Activated T-cell treated with anti-CD3 and anti-CD28 coated beads, Interleukin-2, amount 50 U/mL, for 24 hours (primary cell): ENCODE results near the gene MOK.

Experiments used
- DNase-seq: peaks from one replicate; pipeline ENCODE4 v3.0.0-alpha.2; 2020
- H3K27ac Mint-ChIP-seq: 2 replicates; pipeline ENCODE4 v1.8.0; 2020; ENCODE audit warnings: mild to moderate bottlenecking, mixed read lengths
- H3K27me3 Mint-ChIP-seq: 2 replicates; pipeline ENCODE4 v1.8.0; 2020; ENCODE audit warnings: mixed read lengths
- H3K36me3 Mint-ChIP-seq: 2 replicates; pipeline ENCODE4 v1.8.0; 2020; ENCODE audit warnings: low read depth, mixed read lengths
- H3K4me1 Mint-ChIP-seq: 2 replicates; pipeline ENCODE4 v1.8.0; 2020; ENCODE audit warnings: low read depth, mixed read lengths
- H3K4me3 Mint-ChIP-seq: 2 replicates; pipeline ENCODE4 v1.8.0; 2020; ENCODE audit warnings: mild to moderate bottlenecking, moderate library complexity, mixed read lengths
- H3K9me3 Mint-ChIP-seq: 2 replicates; pipeline ENCODE4 v1.8.0; 2020; ENCODE audit warnings: mixed read lengths

MOK gene

GRCh38 chr14:102222009-102222575 is 82.9 kb downstream of the MOK start:
- DNase-seq, result no peak
- no peaks in the 10 kb centered on the region for H3K9me3 Mint-ChIP-seq
- H3K4me1 Mint-ChIP-seq, result peaks cover 21% of the 10 kb centered on the region
- no peak overlapping the region for H3K27ac Mint-ChIP-seq
- peaks cover 44% of the 10 kb centered on the region for H3K36me3 Mint-ChIP-seq
- no peak overlapping the region for H3K4me3 Mint-ChIP-seq
- H3K27me3 Mint-ChIP-seq, result no peaks in the 10 kb centered on the region

- DNase-seq, result no peak
- Mint-ChIP-seq H3K27ac (peak overlapping the region; percentile 79), H3K4me3 (no peak overlapping the region), H3K27me3 (no peaks in the 10 kb centered on the region), H3K4me1 (peaks cover 21% of the 10 kb centered on the region), H3K36me3 (peaks cover 45% of the 10 kb centered on the region), H3K9me3 (no peaks in the 10 kb centered on the region)
These were observed 83.9 kb downstream of the MOK start for GRCh38 chr14:102221026-102221425.

GRCh38 chr14:102220031-102220430 is 84.9 kb downstream of the MOK start:
- Mint-ChIP-seq H3K4me3 (no peak overlapping the region), H3K9me3 (no peaks in the 10 kb centered on the region), H3K4me1 (peaks cover 21% of the 10 kb centered on the region), H3K27me3 (no peaks in the 10 kb centered on the region), H3K36me3 (peaks cover 47% of the 10 kb centered on the region), H3K27ac (peak overlapping the region; percentile 89)
- DNase-seq, result no peak

GRCh38 chr14:102219316-102219715 is 85.6 kb downstream of the MOK start:
- Mint-ChIP-seq H3K9me3 (no peaks in the 10 kb centered on the region), H3K4me1 (peaks cover 21% of the 10 kb centered on the region), H3K27me3 (no peaks in the 10 kb centered on the region), H3K27ac (peak overlapping the region; percentile 89), H3K36me3 (peaks cover 47% of the 10 kb centered on the region), H3K4me3 (no peak overlapping the region)
- no peak for DNase-seq

- no peaks in the 10 kb centered on the region for H3K27me3 Mint-ChIP-seq
- no peak overlapping the region for H3K27ac Mint-ChIP-seq
- no peak overlapping the region for H3K4me3 Mint-ChIP-seq
- peaks cover 21% of the 10 kb centered on the region for H3K4me1 Mint-ChIP-seq
- peaks cover 50% of the 10 kb centered on the region for H3K36me3 Mint-ChIP-seq
- H3K9me3 Mint-ChIP-seq, result no peaks in the 10 kb centered on the region
- no peak for DNase-seq
These were observed 86.3 kb downstream of the MOK start for GRCh38 chr14:102218688-102219087.

GRCh38 chr14:102217987-102218421 is 87.0 kb downstream of the MOK start:
- Mint-ChIP-seq H3K27me3 (no peaks in the 10 kb centered on the region), H3K4me1 (peaks cover 21% of the 10 kb centered on the region), H3K36me3 (peaks cover 50% of the 10 kb centered on the region), H3K9me3 (no peaks in the 10 kb centered on the region), H3K27ac (peak overlapping the region; percentile 13), H3K4me3 (no peak overlapping the region)
- no peak for DNase-seq

- DNase-seq, result no peak
- Mint-ChIP-seq H3K9me3 (no peaks in the 10 kb centered on the region), H3K4me3 (no peak overlapping the region), H3K36me3 (peaks cover 50% of the 10 kb centered on the region), H3K27ac (peak overlapping the region; percentile 51), H3K27me3 (no peaks in the 10 kb centered on the region), H3K4me1 (peaks cover 21% of the 10 kb centered on the region)
These were observed 87.6 kb downstream of the MOK start for GRCh38 chr14:102217399-102217798.

GRCh38 chr14:102215576-102216250 is 89.3 kb downstream of the MOK start:
- Mint-ChIP-seq H3K27ac (peak overlapping the region; percentile 30), H3K36me3 (peaks cover 48% of the 10 kb centered on the region), H3K4me3 (no peak overlapping the region), H3K27me3 (no peaks in the 10 kb centered on the region), H3K9me3 (no peaks in the 10 kb centered on the region), H3K4me1 (peaks cover 12% of the 10 kb centered on the region)
- no peak for DNase-seq

GRCh38 chr14:102215071-102215470 is 89.9 kb downstream of the MOK start:
- no peak overlapping the region for H3K27ac Mint-ChIP-seq
- no peaks in the 10 kb centered on the region for H3K27me3 Mint-ChIP-seq

DNA sequence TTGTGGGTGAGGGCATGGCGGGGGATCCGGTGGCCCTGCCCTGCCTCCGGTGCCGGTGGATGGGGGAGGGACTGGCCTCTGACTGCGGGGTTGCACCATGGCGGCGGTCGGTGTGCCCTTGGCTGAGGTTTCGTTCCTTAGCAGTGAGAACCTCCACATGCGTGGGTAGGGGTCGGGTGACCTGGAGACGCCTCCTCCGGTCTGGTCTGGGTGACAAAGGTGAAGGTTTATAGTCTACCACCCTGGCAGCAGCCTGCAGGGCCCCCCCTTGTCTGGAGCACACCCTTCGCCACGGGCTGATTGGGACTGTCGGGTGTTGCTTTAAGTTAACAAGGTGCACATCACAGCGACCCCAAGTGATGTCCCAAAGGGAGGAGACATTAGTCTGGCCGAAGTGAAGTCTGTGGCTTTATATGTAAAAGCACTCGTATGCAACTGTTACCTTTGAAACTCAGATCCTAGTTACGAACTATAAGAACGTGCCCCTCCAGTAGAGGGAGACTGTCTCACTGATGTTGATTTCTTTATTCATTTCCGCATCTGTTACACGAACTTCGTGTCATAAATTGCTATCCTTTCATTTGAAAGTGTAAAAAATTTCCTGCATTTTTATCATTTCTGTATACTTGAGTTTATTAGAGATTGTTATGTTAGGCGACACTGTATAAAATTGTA is 90.8 kb downstream of the MOK start:
- Mint-ChIP-seq H3K27me3 (no peaks in the 10 kb centered on the region), H3K27ac (no peak overlapping the region), H3K9me3 (no peaks in the 10 kb centered on the region), H3K4me1 (peaks cover 3% of the 10 kb centered on the region), H3K4me3 (no peak overlapping the region), H3K36me3 (peaks cover 53% of the 10 kb centered on the region)
- no peak for DNase-seq

More at GRCh38 chr14:102215071-102215470, 89.9 kb downstream of the MOK start:
- H3K4me3 Mint-ChIP-seq, result no peak overlapping the region
- peaks cover 10% of the 10 kb centered on the region for H3K4me1 Mint-ChIP-seq
- peaks cover 51% of the 10 kb centered on the region for H3K36me3 Mint-ChIP-seq
- DNase-seq, result no peak
- H3K9me3 Mint-ChIP-seq, result no peaks in the 10 kb centered on the region

DNA sequence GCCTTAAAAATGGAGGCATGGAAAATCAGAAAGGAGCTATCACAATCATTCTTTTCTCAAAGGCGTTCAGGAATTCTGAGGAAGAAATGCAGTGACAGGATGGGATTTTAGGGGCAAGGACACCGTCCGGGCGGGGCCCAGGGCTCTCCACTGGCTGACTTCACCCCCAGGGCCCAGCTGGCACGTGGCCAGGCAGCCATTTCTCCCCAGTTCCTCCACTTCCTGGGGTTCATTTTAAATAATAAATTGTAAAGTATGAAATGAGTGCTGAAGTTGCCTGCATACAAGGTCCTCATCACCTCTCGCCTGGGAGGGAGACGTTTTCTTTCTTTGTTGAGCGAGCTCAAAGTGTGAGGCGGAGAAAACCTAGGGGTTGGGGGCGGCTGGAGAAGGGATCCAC is 91.5 kb downstream of the MOK start:
- peaks cover 59% of the 10 kb centered on the region for H3K36me3 Mint-ChIP-seq
- no peaks in the 10 kb centered on the region for H3K27me3 Mint-ChIP-seq
- H3K4me3 Mint-ChIP-seq, result no peak overlapping the region
- no peaks in the 10 kb centered on the region for H3K9me3 Mint-ChIP-seq
- H3K27ac Mint-ChIP-seq, result peak overlapping the region; percentile 57
- no peak for DNase-seq
- no peaks in the 10 kb centered on the region for H3K4me1 Mint-ChIP-seq

DNA sequence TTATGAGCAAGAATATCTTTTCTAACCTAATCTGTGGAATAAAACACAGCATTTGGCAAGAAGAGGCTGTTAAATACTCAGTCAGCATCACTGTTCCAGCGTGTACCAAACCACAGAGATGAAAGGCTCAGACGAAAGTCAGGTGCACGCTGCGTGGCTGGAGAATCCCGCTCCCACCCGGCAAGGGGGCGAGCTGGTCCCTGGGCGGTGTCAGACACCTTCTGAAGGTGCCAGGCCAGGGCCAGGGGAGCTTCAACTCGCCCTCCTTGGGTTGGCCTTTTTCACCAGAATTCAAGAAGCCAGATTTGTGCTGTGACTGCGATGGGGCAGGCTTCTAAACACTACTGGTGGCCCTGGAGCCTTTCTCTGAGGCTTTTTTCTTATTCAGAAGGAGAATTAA is 92.1 kb downstream of the MOK start:
- Mint-ChIP-seq H3K4me3 (no peak overlapping the region), H3K27me3 (no peaks in the 10 kb centered on the region), H3K36me3 (peaks cover 60% of the 10 kb centered on the region), H3K4me1 (no peaks in the 10 kb centered on the region), H3K9me3 (no peaks in the 10 kb centered on the region), H3K27ac (peak overlapping the region; percentile 6)
- DNase-seq, result no peak

DNA sequence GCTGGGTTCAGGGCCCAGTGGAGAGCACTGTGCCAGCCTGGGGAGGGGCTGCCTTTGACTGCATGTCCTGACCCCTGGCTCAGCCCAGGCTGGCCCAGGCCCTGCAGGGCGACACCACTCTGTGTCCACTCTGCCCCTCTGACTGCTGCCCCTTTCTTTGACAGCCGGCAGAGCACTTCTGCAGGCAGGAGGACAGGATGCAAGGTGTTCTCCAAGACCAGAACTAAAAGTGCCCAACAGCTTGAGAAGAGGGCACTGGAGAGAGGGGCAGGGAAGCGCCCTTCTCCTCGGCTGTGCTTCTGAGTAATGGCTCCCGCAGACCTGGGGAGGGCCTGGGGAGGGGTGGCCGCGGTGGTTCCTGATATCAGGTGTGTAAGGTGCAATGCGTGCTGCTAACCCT is 92.6 kb downstream of the MOK start:
- Mint-ChIP-seq H3K27me3 (no peaks in the 10 kb centered on the region), H3K27ac (peak overlapping the region; percentile 6), H3K36me3 (peaks cover 63% of the 10 kb centered on the region), H3K9me3 (no peaks in the 10 kb centered on the region), H3K4me3 (no peak overlapping the region), H3K4me1 (no peaks in the 10 kb centered on the region)
- no peak for DNase-seq

GRCh38 chr14:102211240-102211639 is 93.7 kb downstream of the MOK start:
- Mint-ChIP-seq H3K27ac (no peak overlapping the region), H3K27me3 (no peaks in the 10 kb centered on the region), H3K4me1 (no peaks in the 10 kb centered on the region), H3K36me3 (peaks cover 69% of the 10 kb centered on the region), H3K4me3 (no peak overlapping the region), H3K9me3 (no peaks in the 10 kb centered on the region)
- DNase-seq, result no peak

DNA sequence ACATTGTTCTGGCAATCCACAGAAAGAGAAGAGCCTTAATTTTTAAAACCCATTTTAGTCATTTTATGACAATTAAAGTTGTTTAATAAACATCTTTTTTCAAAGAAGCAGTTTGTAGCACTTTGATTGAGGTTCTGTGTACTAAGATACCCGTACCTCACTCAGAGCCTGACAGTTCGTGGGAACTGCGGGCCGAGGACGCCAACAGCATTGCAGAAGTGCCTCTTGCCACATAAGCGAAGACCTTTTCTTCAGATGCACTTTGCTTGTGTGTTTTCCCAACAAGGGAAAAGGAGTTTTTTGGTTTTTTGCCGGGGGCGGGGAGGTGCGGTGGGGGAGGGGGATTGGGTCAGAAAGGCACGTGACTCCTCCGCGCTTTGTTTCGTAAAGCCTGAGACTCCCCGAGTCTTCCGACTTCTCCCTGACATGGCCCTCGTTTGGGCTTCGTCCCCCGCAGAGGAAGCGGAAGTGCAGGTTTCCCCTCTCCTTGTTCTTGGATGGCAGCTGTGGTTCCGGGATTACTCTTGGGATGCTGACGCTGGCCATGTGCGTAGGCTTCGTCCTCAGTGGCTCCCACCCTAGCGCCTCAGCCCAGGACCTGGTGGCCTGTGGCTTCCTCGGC is 94.4 kb downstream of the MOK start:
- no peaks in the 10 kb centered on the region for H3K9me3 Mint-ChIP-seq
- DNase-seq, result no peak
- H3K4me3 Mint-ChIP-seq, result no peak overlapping the region
- H3K27ac Mint-ChIP-seq, result no peak overlapping the region
- H3K27me3 Mint-ChIP-seq, result no peaks in the 10 kb centered on the region
- H3K36me3 Mint-ChIP-seq, result peaks cover 73% of the 10 kb centered on the region
- no peaks in the 10 kb centered on the region for H3K4me1 Mint-ChIP-seq
